SKM-1 (cell line): ENCODE data around the gene NDST4.

ENCODE experiments used
- DNase-seq: peaks from one replicate; lab custom pipeline; 2025; ENCODE audit not compliant: unreplicated experiment; lab: John Stamatoyannopoulos, UW

The NDST4 gene

DNA sequence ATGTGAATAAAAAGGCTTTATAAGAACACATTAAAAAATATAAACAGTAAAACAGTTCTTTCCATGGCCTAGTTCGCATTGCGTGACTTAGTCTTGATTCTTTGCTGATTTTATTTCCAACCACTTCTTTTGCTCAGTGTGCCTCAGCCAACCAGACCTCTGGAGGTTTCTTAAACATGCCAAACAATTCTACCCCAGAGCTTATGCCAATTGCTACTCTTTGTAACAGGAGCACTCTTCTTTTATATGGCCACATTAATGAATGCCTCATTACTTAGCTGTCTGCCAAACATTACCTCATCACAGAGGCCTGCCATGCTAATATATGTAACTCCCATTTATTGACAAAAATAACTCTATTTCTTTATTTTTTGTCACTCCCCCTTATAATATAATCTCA, 202.3 kb downstream of the NDST4 start:
- no peak for DNase-seq

DNA sequence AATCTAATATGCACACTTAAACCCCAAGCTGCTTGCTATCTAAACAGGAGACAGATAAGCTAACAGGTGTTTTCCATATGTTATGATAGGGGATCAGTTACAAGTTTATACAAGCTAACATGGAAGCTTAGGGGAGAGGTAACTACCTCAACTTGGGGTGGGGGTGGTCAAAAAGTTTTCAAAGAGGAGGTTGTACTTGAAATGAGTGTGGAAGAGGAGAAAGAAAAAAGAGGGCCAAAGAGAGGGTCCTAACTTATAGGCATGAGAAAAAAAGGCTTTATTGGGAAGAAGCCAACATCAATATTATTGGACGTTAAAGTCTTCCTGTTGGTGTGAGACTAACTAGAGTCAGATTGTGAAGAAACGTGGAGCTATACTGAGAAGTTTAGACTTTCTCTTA, 205.9 kb downstream of the NDST4 start:
- DNase-seq, result no peak

DNA sequence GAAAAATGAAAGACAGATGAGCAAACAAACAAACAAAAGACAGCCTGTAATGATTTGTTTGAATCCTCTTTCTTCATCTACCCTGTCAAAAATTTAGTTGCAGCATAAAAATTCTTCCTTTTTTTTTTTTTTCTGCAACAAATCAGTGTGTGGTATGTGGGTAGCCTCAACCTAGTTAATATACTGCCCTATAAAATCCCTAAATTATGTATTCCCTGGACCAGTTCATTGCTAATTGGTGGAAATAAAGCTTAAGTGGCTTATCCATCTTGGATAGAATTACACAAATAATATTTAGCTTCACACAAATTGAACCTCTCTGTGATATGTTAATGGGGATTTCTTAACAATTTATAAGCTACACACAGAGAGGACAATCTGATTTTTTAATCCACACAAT, 208.4 kb downstream of the NDST4 start:
- DNase-seq, result no peak

DNA sequence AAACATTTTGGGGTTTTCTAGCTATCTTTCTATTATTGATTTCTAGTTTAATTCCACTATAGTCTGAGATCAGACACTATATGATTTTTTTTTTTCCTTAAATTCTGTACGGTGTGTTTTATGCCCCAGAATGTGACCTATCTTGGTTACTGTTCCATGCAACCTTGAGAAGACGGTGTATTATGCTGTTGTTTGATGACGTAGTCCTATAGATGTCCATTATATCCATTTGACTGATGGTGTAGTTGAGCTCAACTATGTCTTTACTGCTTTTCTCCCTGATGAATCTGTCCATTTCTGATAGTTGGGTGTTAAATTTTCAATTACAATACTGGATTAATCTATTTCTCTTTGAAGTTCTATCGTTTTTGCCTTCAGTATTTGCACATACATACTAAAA, 212.5 kb downstream of the NDST4 start:
- no peak for DNase-seq

DNA sequence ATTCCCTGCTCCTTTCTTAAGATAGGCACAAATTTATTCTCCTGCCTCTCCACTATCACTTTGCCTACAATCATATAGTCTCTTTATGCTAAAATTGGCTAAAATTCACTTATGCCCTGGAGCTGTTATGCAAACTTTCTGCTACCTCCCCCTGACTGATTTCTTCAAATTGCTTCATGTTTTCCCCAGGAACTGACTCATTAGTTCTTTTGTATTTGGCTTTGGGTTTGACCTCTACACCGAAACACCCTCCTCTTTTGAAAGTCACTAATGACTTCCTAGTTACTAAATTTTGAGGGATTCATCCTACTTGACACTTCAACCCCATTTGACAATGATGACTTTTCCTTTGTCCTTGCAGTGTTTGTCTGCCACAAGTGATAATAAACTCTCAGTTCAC, 222.6 kb downstream of the NDST4 start:
- peak; percentile 76 for DNase-seq

DNA sequence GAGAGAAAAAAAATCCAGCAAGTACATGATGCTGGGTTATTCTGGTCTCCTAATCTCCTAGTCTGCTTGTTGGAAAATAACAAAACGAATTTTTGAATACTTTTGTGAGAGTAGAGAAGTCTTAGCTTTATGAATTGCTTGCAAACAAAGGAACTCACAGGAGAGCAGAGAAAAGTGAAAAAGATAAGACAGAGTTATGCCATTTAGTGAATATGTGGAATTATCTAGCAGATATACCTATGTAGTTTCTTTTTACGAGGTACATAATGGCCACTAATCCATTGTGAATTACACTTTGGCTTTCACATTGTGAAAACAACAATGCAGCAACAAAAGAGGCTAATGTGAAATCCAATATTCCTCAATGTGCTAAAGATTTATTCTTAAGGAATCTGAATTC, 226.7 kb downstream of the NDST4 start:
- no peak for DNase-seq

DNA sequence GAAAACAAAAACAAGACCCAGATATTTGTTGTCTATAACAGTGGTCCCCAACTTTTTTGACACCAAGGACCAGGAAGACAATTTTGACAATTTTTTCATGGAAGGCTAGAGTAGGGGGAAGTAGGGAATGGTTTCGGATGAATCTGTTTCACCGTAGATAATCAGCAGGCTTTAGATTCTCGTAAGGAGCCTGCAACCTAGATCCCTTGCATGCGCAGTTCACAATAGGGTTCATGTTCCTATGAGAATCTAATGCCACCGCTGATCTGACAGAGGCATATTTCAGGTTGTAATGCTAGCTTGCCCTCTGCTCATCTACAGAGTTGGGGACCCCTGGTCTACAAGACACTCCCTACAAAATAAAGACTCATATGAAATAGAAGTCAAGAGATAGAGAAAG, 229.8 kb downstream of the NDST4 start:
- no peak for DNase-seq

DNA sequence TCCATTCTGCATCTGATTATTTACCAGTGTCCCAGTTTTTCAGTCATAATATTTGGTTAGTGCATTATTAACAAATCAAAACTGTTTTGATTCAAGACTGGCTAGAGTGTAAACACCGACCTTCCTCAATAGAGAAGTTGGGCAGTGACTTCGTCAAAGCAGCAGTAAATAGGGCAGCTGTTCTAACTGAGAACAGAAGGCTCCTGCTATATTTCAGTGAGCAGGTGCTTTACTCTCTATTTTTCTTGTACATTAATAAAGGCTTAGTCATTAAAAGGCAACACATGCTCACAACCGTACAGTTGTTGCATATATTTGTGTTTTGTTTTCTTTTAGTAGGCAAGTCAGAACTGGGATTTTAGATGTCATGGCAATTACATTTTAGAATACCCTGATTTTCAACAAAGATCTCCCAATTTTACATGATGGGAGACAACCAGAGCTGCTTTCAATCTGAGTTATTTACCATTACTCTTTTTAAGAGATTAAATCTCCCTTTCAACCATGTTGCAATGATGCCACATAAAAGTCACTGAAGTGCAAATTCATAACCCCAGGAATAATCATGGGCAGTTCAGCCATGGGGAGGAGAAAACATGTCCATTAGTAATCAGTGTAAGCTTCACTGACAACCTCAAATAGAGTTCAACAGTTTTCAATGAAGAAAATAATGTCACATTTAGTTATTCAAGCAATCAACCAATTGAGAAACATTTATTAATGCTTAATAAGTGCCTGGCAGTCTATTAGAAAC, 233.3 kb downstream of the NDST4 start:
- no peak for DNase-seq

DNA sequence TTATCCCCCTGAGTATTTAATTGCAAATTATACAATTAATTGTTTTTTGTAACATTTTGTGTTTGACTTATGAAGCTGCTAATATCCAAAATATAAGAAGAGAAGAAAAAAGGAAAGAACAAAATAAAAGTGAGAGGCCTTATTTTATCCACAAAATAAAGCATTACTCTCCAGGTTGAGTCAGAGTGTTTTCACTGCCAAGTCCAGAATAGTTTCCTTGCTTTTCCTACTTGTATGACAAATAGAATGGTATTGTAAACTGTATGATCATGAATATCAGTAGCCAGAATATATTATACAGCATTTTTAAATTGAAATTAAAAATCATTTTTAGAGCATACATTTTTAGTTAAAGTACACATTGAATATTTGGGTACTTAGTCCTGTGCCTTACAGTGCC, 237.8 kb downstream of the NDST4 start:
- no peak for DNase-seq

DNA sequence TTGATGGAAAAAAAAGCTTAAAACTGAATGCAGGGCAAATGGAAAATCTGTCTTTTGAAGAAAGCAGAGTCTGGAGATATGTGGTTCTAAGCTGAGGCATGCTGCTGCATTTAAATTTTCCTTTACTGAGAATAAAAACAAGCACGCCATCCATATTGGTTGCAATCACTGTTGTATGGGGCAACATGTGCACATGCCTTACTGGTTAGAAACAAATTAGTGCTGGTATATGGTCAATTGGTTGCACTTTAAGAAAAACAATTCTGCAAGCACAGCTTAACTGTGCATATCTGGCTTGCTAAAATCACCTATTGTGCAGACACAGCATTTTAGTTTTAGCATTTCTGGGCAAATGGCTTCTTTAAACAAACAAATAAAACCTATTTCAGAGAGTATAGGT, 239.1 kb downstream of the NDST4 start:
- no peak for DNase-seq

DNA sequence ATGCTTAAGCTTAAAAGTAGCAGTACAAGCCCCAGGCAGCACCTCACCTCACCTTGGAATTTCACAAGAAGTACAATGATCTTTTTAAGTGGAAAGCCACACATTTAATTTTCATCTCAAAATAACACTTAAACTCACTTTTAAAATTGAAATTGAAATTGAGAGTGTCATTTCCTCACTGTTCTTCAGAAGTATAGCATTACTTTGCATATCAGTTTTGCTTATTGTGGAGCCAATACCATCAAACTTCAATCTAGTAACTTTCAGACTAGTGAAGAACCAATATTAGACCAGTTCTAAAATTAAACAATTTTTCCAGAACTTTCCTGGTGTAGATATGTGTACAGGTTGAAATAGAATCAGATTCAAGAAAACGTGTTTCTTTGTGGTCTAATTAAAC, 242.4 kb downstream of the NDST4 start:
- no peak for DNase-seq

DNA sequence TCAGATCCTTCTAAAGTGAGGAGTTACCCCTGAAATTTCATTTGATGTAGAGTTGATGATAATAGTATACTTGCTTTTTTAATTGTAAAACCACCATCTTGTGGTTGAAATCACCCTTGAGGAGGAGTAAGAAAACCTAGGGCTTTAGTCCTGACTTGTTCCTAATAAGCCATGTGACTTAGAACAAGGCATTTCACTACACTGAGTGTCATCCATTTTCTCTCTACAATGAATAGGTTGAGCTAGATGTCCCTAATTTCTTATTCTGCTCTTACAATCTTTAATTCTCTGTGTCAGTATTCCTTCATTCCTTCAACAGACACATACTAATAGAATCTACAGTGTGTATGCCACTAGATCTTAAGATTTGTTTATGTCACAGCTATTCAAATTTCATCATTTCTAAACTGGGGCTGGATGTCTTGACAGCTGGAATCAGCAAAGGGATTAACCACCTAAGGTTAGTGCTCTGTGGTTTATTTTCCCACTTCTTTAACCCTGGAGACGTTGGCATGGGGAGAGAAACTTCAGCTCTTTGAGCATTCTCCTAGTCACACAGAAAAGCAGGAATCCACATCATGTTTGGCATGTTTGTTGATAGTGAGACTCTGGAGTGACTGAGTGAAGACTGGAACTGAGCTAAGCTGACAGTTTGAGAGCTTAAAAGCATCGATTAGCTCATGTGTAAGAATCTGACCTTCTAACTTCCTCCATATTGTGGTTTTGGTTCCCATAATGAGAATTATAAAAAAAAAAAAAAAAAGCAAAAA, 246.3 kb downstream of the NDST4 start:
- DNase-seq, result no peak

DNA sequence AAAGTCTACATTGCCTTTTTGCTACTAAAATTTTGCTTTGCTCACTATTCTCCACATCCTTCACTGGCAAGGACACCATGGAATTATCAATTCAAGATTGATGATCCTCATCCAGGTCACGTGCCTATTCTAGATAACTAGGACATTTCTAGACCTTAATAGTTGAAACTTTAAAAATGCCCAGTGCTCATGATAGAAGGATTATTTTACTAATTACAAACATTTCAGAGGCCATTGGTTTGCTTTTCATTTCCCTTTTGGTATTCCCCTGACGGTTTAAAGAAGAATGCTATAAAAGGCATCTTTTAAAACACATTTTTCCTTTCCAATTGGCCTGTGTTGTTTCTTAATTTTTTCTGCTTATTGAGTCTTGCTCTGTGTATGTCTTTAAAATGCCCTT, 249.4 kb downstream of the NDST4 start:
- no peak for DNase-seq

DNA sequence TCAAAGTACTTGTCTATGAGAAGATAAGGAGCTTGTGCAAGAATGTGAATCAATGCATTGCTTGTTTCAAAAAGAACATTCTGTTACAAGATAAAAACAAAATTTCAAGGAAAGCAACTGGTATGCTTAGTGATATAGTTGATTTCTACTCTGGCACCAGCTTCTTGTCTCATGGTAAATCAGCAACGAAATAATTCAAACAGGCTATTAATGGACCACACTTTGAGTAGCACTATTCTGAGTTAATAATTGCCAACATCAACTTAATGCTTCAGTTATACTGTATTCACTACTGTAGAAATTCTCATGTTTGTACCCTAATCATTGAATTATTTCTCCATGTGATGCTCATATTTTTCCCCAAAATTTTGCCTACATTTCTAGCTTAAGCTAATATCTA, 252.6 kb downstream of the NDST4 start:
- no peak for DNase-seq

DNA sequence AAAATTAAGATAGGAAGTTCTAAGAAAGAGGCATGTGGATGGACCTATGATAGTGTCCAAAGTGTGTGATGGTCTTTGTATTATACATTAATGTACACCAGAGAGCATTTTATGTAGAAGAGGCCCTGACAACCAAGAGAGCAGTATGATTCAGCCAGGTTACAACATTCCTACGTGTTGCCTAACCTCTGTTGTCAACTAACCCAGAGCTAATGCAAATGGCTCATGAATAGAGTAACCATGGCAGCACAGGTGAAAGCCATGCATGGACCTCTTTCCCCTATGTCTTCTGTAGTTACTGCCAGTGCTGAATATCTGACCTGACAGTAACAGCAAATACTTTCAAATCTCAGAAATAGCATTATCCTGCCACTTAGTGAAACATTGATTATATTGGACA, 255.6 kb downstream of the NDST4 start:
- DNase-seq, result no peak

DNA sequence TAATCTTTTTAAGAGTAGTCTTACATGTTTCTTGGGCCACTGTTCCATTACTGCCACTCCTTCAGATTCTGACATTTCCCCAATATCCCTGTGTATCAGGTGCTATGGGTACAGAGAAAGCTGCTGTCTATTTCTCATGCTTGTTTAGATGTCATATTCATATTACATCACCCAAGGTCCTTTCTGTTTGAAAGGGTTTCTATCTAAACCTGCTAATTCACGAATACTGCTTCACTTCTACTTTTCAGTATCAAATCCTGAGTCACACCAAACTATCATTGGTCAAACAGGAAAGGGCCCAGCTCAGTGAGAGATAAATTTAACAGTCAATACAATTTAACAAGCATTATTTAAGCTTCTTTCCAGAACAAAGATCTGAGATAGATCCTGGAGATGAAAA, 273.4 kb downstream of the NDST4 start:
- no peak for DNase-seq

DNA sequence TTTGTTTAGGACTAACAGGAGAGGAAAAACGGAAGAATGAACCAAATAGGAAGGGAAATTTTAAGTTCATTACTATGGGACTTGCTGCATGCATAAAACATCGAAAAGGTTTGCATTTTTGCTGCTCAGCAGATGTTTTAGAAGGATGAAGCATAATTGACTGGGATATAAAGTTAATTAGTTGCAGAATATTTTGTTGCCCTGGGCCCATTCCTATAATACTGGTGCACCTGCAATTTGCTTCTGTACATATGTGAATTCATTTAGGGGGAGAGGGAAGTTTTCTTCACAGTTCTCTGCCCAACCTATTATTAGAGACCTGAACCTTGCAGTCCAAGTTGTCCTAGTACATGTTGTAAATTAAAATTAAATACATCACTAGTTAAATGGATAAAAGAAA, 282.8 kb downstream of the NDST4 start:
- DNase-seq, result no peak

DNA sequence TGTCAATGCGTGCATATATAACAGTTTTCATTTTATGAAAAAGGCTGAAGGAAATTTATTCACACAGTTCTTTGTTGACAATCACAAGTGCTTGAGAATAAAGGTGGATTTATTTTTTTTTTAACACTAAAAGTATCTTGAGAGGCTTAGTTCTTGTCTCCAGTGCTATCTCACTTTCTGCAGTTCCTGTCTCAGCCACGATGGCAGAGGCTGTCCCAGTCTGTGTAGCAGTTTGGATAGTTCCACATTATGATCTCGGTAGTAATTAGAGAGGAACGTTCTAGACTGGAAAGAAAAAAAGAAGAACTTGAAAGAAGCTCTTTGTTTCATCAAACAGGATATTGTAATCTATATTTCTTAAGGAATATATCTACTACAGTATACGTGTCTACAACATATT, 285.8 kb downstream of the NDST4 start:
- DNase-seq, result no peak

DNA sequence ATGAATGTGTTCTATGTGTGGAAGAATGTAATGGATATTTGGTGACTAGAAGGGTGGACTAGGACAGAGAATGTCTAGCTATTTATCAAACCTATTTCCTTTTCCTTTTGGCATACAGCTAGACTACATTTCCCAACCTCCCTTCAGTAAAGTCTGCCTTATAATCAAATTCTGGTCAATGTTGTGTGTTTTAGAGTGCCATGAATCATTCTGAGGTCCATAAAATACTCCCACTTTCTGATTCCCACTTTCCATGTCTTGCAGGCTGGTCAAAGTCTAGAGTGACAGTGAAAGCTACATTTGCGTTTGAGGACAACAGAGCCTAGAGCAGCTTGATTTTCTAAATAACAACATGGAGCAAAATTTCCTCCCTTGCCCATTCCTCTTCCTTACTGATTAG, 297.7 kb downstream of the NDST4 start:
- DNase-seq, result no peak

DNA sequence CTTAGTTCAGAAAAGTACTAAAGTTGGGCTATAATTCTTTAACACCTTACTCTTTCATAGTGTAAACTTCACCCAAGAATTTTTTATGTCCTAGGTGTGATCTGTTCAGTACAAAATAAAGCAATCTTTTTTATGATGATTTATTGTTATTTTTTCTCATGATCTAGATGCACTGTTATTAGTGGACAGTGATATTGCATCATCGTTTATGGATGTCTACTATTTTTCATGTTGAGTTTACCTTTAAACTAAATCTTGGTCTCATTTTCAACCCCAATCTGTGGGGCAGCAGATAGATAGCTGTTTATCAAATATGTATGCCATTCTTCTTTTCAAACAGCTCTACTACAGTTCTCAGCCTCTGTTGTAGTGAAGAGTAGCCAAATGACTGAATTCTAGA, 299.5 kb downstream of the NDST4 start:
- no peak for DNase-seq

DNA sequence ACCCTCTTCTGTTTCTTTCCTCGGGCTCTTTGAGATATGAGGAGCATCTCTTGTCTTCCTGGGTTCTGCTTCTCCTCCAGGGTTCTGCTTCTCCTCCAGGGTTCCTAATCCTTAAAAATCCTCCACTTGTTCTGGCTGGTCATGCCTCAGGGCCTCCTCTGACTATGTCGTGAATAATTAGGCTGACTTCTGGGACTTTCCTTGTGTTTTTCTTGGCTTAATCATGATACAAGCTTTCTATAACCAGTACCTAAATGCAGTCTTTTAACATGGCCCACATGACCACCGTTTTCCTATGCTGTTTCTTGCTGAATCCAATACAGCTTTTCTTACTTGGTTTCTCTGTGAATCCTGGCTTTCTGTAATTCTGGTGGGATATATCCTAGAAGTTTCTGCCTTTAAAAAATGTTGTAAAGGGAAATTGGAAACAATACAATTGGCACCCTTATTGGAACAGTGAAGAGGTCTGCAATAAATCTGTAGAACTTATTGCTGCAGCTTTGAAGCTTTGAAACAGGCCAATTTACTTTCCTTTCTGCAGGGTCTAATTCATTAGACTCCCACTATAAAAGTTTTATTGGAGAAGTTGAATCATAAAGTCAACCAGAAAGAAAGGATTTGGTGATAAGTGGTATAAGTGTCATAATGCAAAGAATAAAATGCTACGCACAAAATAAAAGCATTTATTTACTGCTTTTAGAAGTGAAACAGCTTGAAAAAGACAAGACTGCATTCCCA, 301.7 kb downstream of the NDST4 start:
- DNase-seq, result no peak

DNA sequence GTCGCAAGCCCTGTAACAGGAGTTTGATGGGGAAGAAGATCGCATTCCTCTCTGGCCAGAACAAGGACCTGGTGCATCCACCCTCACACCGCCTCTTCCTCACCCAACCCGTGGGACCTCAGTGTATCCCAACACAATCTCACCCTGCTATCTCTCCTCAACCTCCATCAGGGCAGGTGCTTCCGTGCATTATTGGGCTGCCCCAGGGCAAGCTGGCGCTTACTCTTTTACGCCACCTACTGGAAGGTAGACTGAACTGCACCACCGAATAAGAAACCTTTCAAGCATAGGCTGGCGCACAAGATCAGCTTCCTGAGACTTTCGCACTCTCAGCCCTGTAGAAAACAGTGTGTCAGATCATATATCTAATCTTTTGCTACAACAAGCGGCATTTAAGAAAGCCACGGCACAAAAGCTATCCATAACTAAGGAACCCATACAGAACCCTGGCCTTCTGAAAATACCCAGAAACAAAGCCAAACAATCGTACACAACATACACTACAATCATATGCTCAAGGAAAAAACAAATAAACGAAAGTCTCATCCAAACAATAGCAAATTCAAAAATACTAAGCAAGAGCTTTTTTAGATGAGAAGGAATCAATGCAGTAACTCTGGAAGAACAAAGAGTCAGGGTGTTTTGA, 305.5 kb downstream of the NDST4 start:
- DNase-seq, result no peak
